Measurements from ENCODE around the gene DHRS7B. TPM values are rescaled to one million over a fixed set of nuclear protein-coding genes. Genes with fewer than 3 reads are reported as not detected.

The DHRS7B gene
- total RNA-seq, 1 donor from 2014 or later: 8.3 TPM

- H3K27me3 Mint-ChIP-seq (ENCODE audit: unreplicated experiment): no peaks in the 10 kb centered on the region
- H3K4me1 Mint-ChIP-seq (ENCODE audit: low read depth, unreplicated experiment): peaks cover 39% of the 10 kb centered on the region
- TF ChIP-seq CTCF (IDR thresholded peaks at IDR 0.05; ENCODE audit: partially characterized antibody, unreplicated experiment): peak; percentile 1
- no peak overlapping the region for H3K27ac Mint-ChIP-seq (ENCODE audit: unreplicated experiment)
- peak overlapping the region; percentile 88 for H3K4me3 Mint-ChIP-seq (ENCODE audit: unreplicated experiment)
- DNase-seq: peak; percentile 61
- peaks cover 5% of the 10 kb centered on the region for H3K9me3 Mint-ChIP-seq (ENCODE audit: unreplicated experiment)
- H3K36me3 Mint-ChIP-seq (ENCODE audit: unreplicated experiment): no peaks in the 10 kb centered on the region
These were observed 86.9 kb downstream of the DHRS7B start for GRCh38 chr17:21213638-21214014.

GRCh38 chr17:21214015-21214776 is 87.4 kb downstream of the DHRS7B start, which contains the start of gene TMEM11:
TSS of gene TMEM11 (minus strand) at chr17:21214161. CDS start at chr17:21214152, 9 bp downstream.
- Mint-ChIP-seq H3K27me3 (ENCODE audit: unreplicated experiment) (no peaks in the 10 kb centered on the region), H3K27ac (ENCODE audit: unreplicated experiment) (peak within 1 kb of the TSS; percentile 90), H3K36me3 (ENCODE audit: unreplicated experiment) (no peaks in the 10 kb centered on the region), H3K4me1 (ENCODE audit: low read depth, unreplicated experiment) (peaks cover 36% of the 10 kb centered on the region), H3K9me3 (ENCODE audit: unreplicated experiment) (peaks cover 5% of the 10 kb centered on the region), H3K4me3 (ENCODE audit: unreplicated experiment) (peak within 1 kb of the TSS; percentile 88)
- TF ChIP-seq CTCF (IDR thresholded peaks at IDR 0.05; ENCODE audit: partially characterized antibody, unreplicated experiment): peak; percentile 2
- peak; percentile 97 for DNase-seq

- Mint-ChIP-seq H3K4me3 (ENCODE audit: unreplicated experiment) (peak overlapping the region; percentile 86), H3K4me1 (ENCODE audit: low read depth, unreplicated experiment) (peaks cover 32% of the 10 kb centered on the region), H3K27ac (ENCODE audit: unreplicated experiment) (peak overlapping the region; percentile 89), H3K9me3 (ENCODE audit: unreplicated experiment) (peaks cover 5% of the 10 kb centered on the region), H3K27me3 (ENCODE audit: unreplicated experiment) (no peaks in the 10 kb centered on the region), H3K36me3 (ENCODE audit: unreplicated experiment) (no peaks in the 10 kb centered on the region)
- DNase-seq: no peak
- no peak for TF ChIP-seq CTCF (IDR thresholded peaks at IDR 0.05; ENCODE audit: partially characterized antibody, unreplicated experiment)
These were observed 88.2 kb downstream of the DHRS7B start for GRCh38 chr17:21214777-21215541.

GRCh38 chr17:21215935-21216334 is 89.2 kb downstream of the DHRS7B start:
- H3K9me3 Mint-ChIP-seq (ENCODE audit: unreplicated experiment): peaks cover 2% of the 10 kb centered on the region
- H3K4me3 Mint-ChIP-seq (ENCODE audit: unreplicated experiment): peak overlapping the region; percentile 86
- H3K36me3 Mint-ChIP-seq (ENCODE audit: unreplicated experiment): no peaks in the 10 kb centered on the region
- H3K27me3 Mint-ChIP-seq (ENCODE audit: unreplicated experiment): no peaks in the 10 kb centered on the region
- H3K27ac Mint-ChIP-seq (ENCODE audit: unreplicated experiment): no peak overlapping the region
- no peak for TF ChIP-seq CTCF (IDR thresholded peaks at IDR 0.05; ENCODE audit: partially characterized antibody, unreplicated experiment)
- peaks cover 23% of the 10 kb centered on the region for H3K4me1 Mint-ChIP-seq (ENCODE audit: low read depth, unreplicated experiment)
- DNase-seq: no peak

- Mint-ChIP-seq H3K4me1 (ENCODE audit: low read depth, unreplicated experiment) (peaks cover 11% of the 10 kb centered on the region), H3K9me3 (ENCODE audit: unreplicated experiment) (peaks cover 6% of the 10 kb centered on the region), H3K36me3 (ENCODE audit: unreplicated experiment) (peaks cover 5% of the 10 kb centered on the region), H3K27me3 (ENCODE audit: unreplicated experiment) (peaks cover 1% of the 10 kb centered on the region), H3K27ac (ENCODE audit: unreplicated experiment) (no peak overlapping the region), H3K4me3 (ENCODE audit: unreplicated experiment) (no peak overlapping the region)
- no peak for DNase-seq
- no peak for TF ChIP-seq CTCF (IDR thresholded peaks at IDR 0.05; ENCODE audit: partially characterized antibody, unreplicated experiment)
These were observed 90.6 kb downstream of the DHRS7B start for GRCh38 chr17:21217346-21217745.

Data from glutamatergic neuron (in vitro differentiated cells).